ENCODE measurements around the gene FCRL1.

DNA sequence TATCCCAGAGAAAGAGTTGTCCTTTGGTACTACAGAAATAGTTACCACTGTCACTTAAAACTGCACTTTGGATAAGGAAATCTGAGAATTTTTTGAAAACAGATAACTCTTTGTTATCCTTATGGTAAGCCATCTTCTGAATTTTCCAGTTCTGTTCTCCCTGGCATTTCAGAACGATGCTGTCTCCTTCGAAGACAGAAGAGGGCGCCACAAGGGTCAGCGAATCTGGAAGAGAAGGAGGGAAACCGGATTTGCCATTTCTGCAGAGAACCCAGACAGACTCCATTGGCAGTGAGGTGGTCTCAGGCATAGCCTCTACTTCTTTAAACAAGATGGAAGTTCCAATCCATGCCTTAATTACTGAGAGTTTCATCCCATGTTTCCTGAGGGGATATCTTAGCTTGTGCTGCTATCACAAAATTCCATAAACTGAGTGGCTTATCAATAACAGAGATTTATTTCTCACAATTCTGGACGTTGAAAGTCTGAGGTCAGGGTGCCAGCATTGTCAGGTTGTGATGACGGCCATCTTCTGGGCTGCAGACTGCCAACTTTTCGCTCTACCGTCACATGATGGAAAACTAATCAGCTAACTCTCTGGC lies 49.4 kb downstream of the FCRL1 start:
- TF ChIP-seq ZFP30 (CRISPR knock-in tag; IDR thresholded peaks at IDR 0.05) = no peak
- TF ChIP-seq, protein P1, sequence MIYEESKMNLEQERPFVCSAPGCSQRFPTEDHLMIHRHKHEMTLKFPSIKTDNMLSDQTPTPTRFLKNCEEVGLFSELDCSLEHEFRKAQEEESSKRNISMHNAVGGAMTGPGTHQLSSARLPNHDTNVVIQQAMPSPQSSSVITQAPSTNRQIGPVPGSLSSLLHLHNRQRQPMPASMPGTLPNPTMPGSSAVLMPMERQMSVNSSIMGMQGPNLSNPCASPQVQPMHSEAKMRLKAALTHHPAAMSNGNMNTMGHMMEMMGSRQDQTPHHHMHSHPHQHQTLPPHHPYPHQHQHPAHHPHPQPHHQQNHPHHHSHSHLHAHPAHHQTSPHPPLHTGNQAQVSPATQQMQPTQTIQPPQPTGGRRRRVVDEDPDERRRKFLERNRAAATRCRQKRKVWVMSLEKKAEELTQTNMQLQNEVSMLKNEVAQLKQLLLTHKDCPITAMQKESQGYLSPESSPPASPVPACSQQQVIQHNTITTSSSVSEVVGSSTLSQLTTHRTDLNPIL (CRISPR knock-in tag; IDR thresholded peaks at IDR 0.05; ENCODE audit: low read depth) = no peak
- no peak for TF ChIP-seq ZNF70 (CRISPR knock-in tag; IDR thresholded peaks at IDR 0.05)
- TF ChIP-seq, protein P2, sequence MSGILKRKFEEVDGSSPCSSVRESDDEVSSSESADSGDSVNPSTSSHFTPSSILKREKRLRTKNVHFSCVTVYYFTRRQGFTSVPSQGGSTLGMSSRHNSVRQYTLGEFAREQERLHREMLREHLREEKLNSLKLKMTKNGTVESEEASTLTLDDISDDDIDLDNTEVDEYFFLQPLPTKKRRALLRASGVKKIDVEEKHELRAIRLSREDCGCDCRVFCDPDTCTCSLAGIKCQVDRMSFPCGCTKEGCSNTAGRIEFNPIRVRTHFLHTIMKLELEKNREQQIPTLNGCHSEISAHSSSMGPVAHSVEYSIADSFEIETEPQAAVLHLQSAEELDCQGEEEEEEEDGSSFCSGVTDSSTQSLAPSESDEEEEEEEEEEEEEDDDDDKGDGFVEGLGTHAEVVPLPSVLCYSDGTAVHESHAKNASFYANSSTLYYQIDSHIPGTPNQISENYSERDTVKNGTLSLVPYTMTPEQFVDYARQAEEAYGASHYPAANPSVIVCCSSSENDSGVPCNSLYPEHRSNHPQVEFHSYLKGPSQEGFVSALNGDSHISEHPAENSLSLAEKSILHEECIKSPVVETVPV (CRISPR knock-in tag; IDR thresholded peaks at IDR 0.05) = no peak
- no peak for TF ChIP-seq ZFP3 (CRISPR knock-in tag; IDR thresholded peaks at IDR 0.05)

Measured in SK-N-SH treated with all-trans-retinoic acid at 6 μM for 48 hours (cell line).